Cardiac fibroblast (primary cell): Measurements from ENCODE around the gene PRICKLE2.
A peak's percentile ranks its signal among the peaks of the same experiment; 100 is the strongest.

Source experiments
- DNase-seq, 2 donors: peaks; one replicate each; pipeline versions ENCODE4 v3.0.0 to v3.0.0-alpha.2; 2010; ENCODE audit warnings: low read depth in 2 of 2
- H3K4me3 ChIP-seq, 2 donors: replicated peaks in 1 of 2; 1 replicate in 1 of 2; 2 replicates in 1 of 2; pipeline ENCODE4 v1.5.1; 2011; ENCODE audit warnings: low read depth in 2 of 2, low read length in 2 of 2, mild to moderate bottlenecking in 2 of 2, moderate library complexity in 1 of 2
- TF ChIP-seq, protein P1 (sequence below): IDR thresholded peaks from one replicate; pipeline ENCODE4 v1.5.1; 2011; ENCODE audit warnings: low read depth, mild to moderate bottlenecking, low read length, inconsistent platforms

The PRICKLE2 gene, protein sequence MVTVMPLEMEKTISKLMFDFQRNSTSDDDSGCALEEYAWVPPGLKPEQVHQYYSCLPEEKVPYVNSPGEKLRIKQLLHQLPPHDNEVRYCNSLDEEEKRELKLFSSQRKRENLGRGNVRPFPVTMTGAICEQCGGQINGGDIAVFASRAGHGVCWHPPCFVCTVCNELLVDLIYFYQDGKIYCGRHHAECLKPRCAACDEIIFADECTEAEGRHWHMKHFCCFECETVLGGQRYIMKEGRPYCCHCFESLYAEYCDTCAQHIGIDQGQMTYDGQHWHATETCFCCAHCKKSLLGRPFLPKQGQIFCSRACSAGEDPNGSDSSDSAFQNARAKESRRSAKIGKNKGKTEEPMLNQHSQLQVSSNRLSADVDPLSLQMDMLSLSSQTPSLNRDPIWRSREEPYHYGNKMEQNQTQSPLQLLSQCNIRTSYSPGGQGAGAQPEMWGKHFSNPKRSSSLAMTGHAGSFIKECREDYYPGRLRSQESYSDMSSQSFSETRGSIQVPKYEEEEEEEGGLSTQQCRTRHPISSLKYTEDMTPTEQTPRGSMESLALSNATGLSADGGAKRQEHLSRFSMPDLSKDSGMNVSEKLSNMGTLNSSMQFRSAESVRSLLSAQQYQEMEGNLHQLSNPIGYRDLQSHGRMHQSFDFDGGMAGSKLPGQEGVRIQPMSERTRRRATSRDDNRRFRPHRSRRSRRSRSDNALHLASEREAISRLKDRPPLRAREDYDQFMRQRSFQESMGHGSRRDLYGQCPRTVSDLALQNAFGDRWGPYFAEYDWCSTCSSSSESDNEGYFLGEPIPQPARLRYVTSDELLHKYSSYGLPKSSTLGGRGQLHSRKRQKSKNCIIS

DNA sequence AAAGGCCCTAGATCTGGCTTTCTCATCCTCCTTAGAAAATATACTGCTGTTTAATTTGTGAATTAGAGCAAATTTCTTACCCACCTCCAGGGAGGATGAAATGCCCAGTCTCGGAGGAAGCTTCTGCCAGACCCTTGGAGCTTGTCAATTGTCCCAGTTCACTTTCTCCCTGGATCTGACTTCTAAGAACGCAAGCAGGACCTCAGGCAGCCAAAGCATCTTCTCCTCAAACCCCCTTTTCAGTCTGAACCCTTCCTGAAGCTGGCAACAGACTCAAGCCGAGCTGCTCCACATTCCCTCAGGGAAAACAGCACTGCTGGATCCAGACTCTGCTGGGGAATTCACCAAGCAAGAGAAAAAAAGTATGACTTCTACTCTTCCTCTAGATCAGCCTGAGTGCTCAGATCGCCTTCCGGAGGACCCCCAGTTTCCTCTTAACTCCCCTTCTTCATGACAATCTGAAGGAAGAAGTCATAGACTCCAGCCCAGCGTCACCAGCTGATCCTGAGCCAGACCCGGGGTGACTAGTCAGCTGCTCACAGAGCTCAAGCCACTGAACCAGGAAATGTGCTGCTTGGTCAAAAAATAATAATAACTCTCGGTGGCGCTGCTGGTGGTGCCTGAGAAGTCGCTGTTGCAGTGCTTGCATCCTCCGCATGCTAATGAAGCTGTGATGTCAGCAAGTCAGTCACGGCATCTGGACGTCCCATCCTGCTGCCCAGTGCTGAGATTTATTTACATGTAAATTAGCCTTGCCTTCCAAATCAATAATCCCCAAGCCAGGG is at the start of gene PRICKLE2:
Gene PRICKLE2 (minus strand): TSS at position 641 of the 785 bp plus-strand sequence. CDS start 26,539 bp downstream, outside the sequence.
- H3K4me3 ChIP-seq = peak within 1 kb of the TSS; percentile 43 to 51
- TF ChIP-seq, protein P1, sequence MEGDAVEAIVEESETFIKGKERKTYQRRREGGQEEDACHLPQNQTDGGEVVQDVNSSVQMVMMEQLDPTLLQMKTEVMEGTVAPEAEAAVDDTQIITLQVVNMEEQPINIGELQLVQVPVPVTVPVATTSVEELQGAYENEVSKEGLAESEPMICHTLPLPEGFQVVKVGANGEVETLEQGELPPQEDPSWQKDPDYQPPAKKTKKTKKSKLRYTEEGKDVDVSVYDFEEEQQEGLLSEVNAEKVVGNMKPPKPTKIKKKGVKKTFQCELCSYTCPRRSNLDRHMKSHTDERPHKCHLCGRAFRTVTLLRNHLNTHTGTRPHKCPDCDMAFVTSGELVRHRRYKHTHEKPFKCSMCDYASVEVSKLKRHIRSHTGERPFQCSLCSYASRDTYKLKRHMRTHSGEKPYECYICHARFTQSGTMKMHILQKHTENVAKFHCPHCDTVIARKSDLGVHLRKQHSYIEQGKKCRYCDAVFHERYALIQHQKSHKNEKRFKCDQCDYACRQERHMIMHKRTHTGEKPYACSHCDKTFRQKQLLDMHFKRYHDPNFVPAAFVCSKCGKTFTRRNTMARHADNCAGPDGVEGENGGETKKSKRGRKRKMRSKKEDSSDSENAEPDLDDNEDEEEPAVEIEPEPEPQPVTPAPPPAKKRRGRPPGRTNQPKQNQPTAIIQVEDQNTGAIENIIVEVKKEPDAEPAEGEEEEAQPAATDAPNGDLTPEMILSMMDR = peak; percentile 38
- DNase-seq = peak; percentile 91 to 95

DNA sequence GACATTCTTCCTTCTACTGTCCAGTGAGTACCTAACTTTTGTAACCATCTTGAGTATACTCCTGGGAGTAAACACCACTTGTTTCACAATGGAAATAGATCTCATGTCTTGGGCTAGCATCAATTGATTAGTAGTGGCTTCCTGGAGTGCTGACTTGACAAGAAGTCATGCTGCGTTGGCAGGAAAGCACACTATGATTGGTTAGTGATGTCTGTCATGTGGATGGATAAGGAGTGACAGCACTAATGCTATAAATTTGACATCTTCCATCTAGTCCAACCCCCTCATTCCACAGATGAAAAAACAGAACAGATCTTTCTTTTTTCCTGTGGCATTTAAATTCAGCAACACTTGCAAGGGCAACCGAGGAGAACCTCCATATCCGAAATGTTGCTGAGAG is 47.6 kb upstream of the PRICKLE2 start:
- no peak for DNase-seq
- H3K4me3 ChIP-seq = no peak overlapping the region
- TF ChIP-seq, protein P1 = no peak

DNA sequence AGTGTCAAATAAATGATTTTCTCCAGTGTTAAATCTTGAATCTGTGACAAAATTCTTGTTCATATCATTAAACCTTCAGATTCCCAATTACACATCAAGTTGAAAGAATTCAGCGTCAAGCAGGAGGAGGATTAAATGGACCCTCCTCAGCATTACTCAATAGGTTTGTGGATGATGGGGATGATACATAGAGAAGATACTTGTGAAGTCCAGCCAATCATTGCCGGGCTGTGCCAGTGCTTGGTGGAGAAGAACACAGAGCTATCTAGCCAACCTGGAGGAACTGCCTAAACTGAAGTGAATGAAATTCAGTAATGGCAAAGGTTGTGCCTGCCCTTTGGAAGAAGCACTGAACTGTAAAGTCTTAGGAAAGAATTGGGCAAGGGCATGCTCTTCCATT is 47.0 kb upstream of the PRICKLE2 start:
- no peak for DNase-seq
- TF ChIP-seq, protein P1 = no peak

DNA sequence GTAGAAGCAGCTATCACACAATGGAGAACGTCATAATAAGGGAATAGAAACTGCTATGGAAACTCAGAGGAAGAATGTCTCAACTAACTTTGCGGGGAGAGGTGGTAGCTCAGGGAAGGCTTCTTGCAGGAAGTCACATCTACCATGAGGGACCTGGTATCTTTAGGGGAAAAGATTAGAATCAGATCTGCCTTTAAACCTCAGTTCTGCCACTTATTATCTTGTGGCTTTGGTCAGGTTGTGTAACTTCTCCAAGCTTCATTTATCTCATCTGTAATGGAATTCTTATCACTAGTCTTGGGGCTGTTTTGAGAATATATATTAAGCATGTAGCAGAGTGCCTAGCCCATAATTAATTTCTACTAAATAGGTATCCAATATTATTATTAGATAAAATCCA is 46.4 kb upstream of the PRICKLE2 start:
- no peak for DNase-seq
- H3K4me3 ChIP-seq = no peak overlapping the region
- TF ChIP-seq, protein P1 = no peak

More for the DNA sequence above, 47.0 kb upstream of the PRICKLE2 start:
- no peak overlapping the region for H3K4me3 ChIP-seq

DNA sequence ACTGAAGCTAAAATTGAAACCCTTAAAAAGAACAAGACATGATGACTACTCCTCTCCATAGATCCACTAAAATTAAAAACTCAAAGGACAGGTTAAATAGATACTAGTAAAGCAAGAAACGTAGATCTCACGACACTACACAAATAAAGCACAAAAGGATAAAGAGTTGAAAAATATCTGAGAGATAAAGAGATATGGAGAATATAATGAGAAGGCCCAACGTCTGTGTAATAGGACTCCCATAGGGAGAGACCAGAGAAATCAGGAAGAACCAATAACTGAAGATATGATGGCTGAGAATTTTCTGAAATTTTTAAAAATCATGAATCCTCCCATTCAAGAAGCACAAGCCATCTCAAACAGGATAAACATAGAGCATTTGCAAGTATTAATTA is 45.6 kb upstream of the PRICKLE2 start:
- TF ChIP-seq, protein P1 = no peak
- no peak overlapping the region for H3K4me3 ChIP-seq
- no peak for DNase-seq

DNA sequence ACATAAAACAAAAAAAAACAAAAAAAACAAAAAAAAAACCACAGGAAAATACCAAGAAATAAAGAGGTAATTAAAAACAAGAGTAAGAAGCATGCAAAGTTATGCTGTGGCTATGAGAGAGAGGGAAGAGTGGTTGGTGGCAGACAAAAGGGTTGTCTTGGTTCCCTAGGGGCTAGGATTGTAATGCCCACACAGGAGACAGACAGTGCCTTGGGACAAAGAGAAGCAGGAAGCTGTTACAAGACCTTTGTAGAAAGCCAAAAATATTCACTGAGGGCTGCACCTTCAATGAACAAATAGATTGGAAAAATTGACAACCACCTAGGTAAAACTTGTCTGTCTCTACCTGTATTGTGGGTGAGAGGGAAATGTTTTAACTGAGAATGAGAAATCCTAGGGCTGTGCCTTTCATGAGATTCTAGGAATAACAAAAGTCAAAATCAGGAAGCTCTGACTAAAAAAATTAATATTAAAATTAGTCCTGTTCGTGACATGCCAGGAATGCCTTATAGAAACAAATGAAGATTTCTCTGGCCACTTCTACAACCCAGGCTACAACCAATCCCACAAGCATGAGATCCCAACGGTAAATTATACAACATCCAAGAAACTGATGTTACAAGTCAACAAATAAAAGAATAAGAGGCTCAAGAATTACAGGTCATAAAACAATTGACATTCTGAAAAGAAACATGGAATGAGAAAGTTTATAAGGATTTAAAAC is 45.0 kb upstream of the PRICKLE2 start:
- TF ChIP-seq, protein P1 = no peak
- no peak overlapping the region for H3K4me3 ChIP-seq
- no peak for DNase-seq
